SH-SY5Y (cell line): ENCODE data around the gene SCARB1.

Experiments used
- GATA2 ChIP-seq: IDR thresholded peaks from 2 replicates; pipeline ENCODE4 v1.6.1; 2011; ENCODE audit warnings: mild to moderate bottlenecking, low read depth, low read length
- GATA3 ChIP-seq: IDR thresholded peaks from 2 replicates; pipeline ENCODE4 v1.6.1; 2011; ENCODE audit warnings: low read depth, mild to moderate bottlenecking, low read length, moderate library complexity

The SCARB1 gene

GRCh38 chr12:124842073-124842749, 21.5 kb downstream of the SCARB1 start:
- TF ChIP-seq GATA2 (peak; percentile 73), GATA3 (no peak)

- TF ChIP-seq GATA3 (no peak), GATA2 (no peak)
Observed at GRCh38 chr12:124841558-124841945, 22.1 kb downstream of the SCARB1 start.

- TF ChIP-seq GATA3 (no peak), GATA2 (no peak)
Observed at GRCh38 chr12:124837958-124838803, 25.5 kb downstream of the SCARB1 start.

- TF ChIP-seq GATA2 (no peak), GATA3 (no peak)
Observed at GRCh38 chr12:124837249-124837897, 26.3 kb downstream of the SCARB1 start.

GRCh38 chr12:124836759-124837158, 26.9 kb downstream of the SCARB1 start:
- no peak for TF ChIP-seq GATA3
- TF ChIP-seq GATA2: no peak

GRCh38 chr12:124835656-124836410, 27.8 kb downstream of the SCARB1 start:
- no peak for TF ChIP-seq GATA2
- no peak for TF ChIP-seq GATA3

GRCh38 chr12:124834822-124835221, 28.8 kb downstream of the SCARB1 start:
- no peak for TF ChIP-seq GATA3
- no peak for TF ChIP-seq GATA2

GRCh38 chr12:124833693-124834122, 30.0 kb downstream of the SCARB1 start:
- no peak for TF ChIP-seq GATA3
- no peak for TF ChIP-seq GATA2

- TF ChIP-seq GATA3 (no peak), GATA2 (no peak)
Observed at GRCh38 chr12:124832856-124833255, 30.8 kb downstream of the SCARB1 start.

GRCh38 chr12:124831590-124831989, 32.1 kb downstream of the SCARB1 start:
- no peak for TF ChIP-seq GATA2

- TF ChIP-seq GATA3 (no peak), GATA2 (no peak)
Observed at GRCh38 chr12:124830306-124830705, 33.4 kb downstream of the SCARB1 start.

- no peak for TF ChIP-seq GATA3
- TF ChIP-seq GATA2: no peak
Observed at GRCh38 chr12:124829708-124830304, 33.9 kb downstream of the SCARB1 start.

- TF ChIP-seq GATA2: no peak
- TF ChIP-seq GATA3: no peak
Observed at GRCh38 chr12:124829008-124829707, 34.5 kb downstream of the SCARB1 start.
